CD4-positive, alpha-beta T cell treated with Interleukin-1 beta for 1 hour (primary cell): Measurements from ENCODE around the gene BMPR1A.
"Not testable (repeated sequence)": the region's sequence is repeated elsewhere in the genome, so short reads cannot be mapped to it uniquely, and the experiment has no call there.

ENCODE experiments used
- DNase-seq, 2 donors: peaks; one replicate each; pipeline ENCODE4 v3.0.0-alpha.2; 2020 to 2022

BMPR1A gene

DNA sequence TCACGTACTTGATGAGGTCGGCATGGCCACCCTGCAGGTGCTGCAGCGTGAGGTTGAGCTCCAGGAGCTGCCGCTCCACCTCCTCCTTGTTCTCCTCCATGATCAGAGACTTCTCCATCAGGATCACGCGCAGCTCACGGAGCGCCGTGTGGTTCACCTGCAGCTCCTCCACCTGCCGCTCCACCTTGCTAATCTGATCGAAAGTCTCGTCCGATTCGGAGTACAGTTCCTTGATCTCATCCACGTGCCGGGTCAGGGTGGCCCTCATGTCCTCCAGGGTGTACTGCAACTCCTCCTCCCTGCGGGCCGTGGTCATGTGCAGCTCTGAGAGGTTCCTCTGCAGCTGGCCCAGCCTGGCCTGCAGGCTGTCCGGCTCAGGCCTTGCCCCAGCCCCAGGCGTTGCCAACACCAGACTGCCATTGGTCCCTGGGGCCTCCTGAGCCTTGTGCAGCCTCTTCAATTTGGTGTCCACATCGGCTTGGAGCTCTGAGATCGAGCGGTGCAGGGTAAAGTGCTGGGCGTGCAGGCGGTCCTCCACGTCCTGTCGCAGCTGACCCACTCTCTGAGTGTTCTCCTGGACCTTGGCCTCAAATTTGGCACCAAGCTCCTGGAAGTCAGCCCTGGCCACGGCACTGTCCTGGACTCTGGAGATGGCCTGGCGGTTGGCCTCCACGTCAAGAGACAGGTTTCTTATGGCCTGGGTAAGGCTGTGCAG lies 187.1 kb downstream of the BMPR1A start:
- DNase-seq: no peak

DNA sequence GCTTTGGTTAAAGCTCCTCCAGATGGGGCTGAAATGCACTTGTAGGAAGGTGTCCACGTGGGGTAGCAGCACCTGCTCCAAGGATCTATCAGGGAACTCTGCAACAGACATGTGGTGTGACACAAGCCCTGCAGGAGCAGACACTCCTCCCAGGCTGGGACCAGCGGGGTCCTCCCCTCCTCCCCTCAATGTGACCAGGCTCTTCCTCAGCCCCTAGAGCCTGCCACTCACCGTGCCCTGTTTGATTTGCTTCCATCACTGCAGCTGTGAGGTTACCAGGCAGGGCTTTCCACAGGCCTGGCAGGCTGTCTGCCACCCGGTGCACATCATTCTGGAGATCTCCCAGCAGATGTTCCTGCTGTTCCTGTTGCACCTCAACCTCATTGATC lies 187.6 kb downstream of the BMPR1A start:
- DNase-seq: no peak

DNA sequence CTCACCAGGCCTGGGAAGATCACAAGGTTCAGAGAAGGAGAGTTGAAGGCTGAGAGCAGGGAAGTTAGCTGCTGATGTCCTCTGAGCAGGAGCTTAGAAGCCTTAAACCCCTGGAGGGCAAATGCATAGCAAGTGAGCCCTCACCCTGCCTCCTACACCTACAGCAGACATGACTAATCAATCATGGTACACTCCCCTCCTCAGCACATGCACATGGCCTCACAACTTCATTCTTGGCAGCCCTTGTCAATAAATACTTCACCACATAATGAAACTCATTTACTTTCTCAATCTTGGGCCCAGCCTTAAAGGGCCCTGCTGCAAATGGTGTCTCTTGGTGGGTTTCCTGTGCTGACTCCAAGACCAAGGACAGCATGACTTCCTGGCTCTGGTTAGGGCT lies 188.1 kb downstream of the BMPR1A start:
- no peak for DNase-seq

DNA sequence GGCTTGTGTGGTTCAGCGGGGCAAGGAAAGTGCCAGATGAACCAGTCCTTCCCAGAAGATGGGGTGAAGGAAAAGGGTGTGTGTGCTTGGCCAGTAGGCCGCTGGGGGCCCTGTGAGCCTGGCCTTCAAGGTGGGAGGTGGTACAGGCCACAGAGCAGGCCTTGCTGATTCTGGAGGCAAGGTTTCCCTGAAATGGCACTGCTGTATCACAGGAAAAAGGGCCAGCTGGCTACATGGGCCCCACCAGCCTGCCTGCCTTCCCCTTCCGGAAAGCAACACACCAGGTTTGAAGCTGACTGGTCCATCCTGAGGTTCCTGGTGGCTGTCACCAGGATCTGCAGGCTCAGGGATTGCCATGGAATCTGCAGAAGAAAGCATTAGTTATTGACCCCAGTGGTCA lies 188.5 kb downstream of the BMPR1A start:
- no peak for DNase-seq

DNA sequence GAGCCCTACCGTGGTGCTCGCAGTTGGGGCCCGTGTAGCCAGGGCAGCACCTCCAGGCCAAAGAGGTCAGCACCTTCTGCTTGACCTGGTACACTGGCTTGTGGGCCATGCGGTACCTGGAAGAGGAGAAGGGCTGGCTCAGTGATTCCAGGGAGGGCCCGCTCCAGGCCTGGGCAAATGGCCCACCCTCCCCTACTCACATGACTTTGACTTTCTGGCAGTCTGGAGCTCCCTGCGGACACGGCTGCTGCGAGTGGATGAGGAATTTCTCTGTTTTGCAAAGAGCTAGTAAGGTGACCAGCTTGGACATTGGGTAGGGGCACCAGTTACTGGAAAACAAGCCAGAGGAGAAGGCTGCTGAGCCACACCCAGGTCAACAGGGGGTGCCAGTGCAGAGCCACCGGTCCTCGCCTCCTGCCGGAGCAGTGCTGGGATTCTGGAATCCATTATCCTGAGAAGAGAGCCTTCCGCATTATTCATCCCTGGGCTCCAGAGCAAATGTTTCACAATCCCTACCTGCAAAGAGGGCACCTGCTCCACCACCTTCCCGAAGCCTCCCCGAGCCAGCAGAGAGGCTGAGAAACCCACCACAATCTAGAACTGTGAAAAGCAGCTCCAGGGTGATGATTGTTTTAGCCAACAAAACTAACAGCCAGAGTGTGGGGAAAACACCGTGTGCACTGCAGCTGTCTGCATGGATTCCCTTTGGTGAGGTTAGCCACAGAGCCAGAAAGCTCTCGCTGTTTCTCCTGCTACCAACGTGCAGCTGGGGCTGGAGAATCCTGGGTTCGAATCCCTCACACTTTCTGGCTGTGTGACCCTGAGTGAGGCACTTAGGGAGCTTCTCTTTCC lies 189.2 kb downstream of the BMPR1A start:
- no peak for DNase-seq

DNA sequence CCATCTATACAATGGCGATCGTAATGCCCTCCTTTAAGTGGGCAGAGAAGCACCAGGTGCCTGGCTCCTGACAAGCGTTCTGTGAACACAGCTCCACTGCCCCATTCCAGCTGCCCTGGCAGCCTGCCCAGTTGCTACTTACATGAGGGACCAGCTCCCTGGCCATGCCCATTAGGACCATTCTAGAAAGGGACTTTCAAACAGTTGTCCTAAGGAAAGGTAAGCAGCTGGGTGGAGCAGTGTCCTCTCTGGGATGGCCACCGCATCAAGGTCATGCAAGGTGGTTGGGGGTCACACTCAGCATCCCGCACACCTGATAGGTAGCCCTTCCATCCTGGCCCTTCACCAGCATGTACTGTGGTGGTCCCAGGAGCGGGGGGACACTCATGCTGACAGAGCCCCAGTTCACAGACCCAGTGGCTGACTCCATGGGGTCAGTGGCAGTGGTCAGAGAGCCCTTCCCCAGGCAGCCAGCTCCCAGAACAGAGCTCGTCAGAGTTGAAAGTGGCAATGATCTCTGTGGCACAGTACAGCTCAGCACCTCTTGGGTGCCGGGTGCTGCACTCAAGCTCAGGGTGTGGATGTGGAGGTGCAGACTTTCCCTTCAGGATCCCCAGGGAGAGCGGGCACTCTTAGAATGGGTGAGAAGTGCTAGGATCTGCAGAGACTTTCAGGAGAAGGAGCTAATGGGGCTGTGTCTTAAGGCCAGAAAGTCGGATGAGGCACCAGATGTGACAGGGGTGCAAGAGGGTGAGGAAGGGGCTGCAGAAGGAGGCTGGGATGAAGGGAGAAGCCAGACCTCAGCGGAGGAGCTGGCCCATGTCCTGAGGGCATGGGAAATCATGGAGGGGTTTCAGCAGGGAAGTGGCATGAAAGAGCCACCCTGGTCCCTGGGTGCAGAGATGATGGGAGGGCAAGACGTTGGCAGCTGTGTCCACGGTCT lies 190.1 kb downstream of the BMPR1A start:
- DNase-seq: no peak

DNA sequence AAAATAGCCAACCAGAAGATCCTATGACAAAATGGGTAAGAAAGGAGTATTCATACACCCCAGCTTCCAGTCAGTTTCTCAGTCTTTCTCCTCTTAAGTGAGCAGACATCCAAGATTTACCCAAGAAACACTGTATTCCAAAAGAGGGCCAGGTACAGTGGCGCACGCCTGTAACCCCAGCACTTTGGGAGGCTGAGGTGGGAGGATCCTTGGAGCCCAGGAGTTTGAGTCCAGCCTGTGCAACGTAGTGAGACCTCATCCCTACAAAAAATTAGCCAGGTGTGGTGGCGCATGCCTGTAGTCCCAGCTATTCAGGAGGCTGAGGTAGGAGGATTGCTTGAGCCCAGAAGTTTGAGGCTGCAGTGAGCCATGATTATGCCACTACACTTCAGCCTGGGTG lies 191.4 kb downstream of the BMPR1A start:
- not testable (repeated sequence) for DNase-seq

DNA sequence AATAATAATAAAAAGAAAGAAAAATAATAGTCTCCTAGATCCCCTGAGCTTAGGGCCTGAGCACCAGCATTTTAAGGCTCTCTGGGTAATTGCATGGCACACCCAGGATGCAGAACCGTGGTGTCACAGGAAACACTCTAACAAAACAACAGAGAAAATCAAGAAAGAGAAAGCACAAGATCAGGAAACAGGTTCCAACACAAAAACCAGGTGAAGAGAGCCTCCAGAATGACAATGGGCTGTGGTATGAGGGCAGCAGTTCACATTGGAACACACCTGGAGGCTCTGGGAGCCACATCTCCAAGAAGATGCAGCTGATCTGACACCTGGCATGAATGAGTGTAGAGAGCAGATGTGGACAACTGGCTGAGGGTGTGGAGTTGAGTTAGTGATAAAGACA lies 193.9 kb downstream of the BMPR1A start:
- peak in 1 of 2 donors; percentile 18 for DNase-seq

DNA sequence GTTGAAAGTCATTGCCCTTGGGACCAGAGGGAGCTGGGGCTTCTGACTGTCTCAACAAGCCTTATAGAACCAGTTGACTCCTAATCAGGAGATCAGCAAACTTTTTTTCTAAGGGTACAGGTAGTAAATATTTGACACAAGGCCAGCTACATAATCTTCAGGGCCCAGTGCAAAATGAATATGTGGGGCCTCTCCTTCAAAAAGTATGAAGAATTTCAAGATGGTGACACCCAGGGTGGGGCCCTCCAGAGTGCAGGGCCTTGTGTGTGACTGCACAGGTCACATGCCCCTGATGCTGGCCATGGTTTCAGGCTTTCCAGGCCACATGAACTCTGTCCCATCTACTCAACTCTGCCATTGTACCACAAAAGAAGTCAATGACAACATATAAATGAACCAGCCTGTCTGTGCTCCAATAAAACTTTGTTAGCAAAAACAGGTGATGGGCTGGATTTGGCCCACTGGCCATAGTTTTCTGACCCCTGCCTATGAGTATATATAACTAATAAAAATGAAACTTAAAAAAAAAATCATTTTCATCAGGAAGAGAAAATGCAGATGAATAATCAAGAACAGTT lies 194.9 kb downstream of the BMPR1A start:
- no peak for DNase-seq

DNA sequence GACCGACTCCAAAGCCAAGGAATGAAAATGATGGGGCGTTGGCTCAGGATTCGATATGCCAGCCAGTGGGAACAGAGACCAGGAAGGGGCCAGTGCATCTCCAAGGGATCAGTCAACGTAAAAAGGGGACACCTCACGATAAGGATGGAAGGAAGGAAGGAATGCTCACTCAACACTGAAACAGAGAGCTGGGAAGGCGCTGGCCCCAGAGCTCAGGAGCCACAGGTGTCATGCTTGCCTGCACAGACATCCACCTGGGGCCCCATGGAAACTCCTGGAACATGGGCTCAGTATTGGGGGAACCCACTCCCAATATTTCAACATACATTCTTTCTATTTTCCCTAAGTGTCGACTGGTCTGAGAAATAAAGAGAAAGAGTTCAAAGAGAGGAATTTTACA lies 195.7 kb downstream of the BMPR1A start:
- DNase-seq: no peak

DNA sequence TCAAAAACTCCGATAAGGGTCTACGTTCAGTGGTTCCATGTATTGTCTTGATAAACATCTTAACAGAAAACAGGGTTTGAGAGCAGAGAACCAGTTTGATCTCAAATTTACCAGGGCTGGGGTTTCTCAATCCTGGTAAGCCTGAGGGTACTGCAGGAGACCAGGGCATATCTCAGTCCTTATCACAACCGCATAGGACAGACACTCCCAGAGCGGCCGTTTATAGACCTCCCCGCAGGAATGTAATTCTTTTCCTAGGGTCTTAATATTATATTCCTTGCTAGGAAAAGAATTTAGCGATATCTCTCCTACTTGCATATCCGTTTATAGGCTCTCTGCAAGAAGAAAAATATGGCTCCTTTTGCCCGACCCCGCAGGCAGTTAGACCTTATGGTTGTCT lies 196.3 kb downstream of the BMPR1A start:
- DNase-seq: not testable (repeated sequence)

DNA sequence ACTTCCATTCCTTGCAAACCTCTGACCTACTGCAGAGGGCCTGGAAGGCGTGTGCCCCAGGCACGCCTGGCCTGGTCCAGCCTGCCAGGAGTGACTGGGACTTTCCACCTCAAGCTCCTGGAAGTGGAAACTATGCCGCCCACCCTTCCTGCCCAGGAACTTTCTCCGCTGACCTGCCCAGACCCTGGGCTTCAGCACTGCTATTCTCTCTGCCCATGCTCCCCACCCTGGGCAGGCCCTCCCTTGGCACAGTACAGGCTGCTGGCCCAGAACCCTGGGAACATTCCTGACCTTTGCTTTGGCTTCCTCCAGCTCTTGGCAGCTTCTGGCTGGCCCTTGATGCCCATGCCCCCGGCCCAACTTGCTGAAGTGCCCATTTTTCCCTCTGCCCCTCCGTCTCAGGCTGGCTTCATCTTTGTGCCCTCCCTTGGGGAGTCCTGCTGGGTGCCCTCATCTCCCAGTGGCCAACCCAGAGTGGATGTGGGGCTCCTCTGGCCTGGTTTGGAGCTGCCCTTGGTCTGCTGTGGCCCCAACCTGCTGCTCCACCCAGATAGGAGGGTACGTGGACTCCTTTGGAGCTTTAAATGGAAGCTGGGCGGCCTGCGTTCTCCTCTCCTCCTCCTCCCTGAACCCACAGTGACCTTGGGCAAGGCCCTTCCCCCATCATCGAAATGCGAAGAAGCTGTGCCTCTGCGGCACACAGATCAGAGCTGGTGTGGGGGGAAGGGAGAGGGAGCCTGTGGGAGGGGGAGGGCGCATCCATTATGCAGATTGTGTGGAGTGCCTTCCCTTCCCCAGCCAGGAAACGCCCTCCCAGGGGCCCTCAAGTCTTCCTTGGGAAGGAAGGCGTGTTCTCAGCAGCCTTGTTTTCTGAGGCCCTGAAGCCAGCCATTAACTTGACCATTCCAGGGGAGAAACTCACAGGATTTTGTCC lies 197.6 kb downstream of the BMPR1A start:
- no peak for DNase-seq

DNA sequence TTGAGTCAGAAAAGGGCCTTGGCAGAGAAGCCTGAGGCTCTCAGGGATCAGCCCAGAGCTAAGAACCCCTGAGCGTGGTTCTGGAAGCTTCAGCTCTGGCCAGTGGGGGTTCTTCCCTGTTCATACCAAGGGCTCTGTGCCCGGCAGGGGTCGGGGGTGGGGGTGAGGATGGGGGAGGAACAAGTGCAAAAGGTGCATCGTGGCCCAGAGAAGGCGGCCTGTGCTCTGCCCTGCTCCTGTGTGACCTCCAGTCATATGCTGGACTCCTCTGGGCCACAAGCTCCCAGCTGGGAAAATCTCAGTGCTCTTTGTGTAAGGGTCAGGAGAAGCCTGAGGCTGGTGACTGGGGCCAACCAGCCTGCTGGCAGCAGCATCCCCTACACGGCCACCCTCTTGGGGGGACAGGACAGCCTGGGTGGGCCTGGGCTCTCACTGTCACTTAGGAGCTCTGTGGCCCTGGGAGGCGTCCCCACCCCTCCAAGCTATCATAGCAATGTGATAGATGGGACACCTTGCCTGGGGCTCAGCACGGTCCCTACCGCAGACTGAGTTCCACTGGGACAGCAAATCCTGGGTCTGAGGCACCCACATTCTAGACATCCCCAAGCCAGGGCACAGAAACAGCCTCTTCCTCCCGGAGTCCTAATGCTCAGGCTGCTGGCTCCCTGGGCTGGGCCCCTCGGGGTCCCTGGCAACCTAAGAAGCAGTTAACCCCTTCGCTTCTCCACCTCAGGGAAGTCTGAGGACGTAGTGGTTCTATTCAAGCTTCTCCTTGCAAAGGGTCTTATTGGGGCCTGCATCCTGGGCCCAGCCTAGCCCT lies 198.5 kb downstream of the BMPR1A start:
- no peak for DNase-seq

DNA sequence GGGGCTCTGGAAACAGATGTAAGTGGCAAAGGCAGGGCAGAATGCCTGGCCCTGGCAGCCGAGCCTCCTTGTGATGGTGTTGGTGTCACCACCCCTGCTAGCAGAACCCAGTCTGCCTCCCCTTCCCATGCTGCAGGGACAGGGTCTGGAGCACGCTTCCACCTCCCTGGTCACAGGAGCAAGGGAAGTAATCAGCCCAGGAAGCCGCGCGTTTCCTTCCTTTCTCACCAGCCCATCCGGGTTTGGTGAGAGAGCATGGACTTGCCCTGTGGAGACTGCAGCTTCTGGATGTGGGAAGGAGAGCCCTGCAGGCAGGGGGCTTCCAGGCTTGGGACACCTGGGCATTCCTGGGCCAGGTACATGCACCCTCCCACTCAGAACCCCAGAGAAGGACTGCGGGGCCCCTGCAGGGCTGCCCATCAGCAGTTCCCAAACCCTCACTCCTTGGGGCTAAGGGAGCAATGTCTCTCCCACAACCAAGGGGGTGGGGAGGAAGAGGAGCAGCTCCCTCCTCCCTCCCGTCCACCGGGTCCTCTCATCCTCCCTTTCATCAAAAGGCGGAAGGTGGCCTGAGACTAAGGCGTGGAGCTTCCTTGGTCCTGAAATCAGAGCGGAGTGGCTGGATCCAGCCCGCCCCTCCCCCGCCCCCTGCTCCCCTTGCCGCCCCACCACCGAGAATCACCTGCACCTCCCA lies 199.2 kb downstream of the BMPR1A start:
- no peak for DNase-seq

DNA sequence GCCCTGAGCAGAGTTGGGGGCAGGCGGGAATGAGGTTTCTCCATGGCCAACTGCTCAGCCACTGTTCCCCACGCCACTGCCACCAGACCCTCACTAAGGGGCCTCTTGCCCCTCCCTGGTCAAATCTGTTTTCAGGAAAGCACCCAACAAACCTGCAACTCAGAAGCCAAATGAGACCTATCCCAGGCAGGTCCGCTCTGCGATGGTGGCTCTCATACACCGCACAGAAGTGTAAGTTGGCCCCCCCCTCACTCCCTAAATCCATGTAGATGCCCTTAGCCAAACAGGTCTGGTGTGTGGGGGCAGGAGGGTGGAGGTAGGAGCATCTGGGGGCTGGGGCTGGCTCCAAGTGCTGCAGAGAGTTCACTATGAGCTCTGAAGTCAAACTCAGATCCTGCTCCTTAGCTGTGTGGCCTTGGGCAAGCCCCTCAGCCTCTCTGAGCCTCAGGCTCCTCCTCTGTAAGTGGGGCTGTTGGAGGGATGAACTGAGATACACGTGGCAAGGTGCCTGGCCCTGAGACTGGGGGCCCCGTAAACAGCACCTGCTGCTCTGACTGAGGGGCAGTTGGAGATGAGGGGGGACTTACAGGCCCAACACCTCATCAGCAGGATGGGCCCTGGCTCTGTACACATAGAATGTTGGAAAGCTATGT lies 199.9 kb downstream of the BMPR1A start:
- DNase-seq: no peak

DNA sequence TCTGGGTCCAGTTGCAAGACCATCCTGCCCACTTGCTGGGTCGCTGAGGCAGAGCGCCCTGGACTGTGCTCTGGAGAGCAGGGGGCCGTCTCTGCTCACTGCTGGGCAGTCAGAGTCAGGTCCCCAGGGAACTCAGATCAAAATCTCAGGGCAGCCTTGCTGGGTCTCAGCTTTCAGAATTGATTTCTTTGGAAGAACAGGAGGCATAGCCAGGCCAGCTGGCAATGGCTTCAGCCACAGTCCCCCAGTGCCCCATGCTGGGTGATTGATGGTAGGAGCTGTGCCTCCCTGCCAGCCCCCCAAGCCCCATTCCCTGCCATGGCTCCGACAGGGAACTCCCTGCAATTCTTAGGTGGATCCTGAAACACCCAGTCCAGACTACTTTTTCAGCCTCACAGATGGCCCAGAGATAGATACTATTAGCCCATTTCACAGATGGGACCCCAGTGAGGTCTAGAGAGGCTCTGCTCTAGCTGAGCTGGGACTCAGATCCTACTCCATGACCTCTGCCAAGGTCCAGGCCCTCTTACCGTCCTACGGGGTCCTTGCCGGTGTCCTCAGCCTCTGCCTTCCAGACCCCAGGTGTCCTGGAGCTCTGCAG lies 200.5 kb downstream of the BMPR1A start:
- no peak for DNase-seq

DNA sequence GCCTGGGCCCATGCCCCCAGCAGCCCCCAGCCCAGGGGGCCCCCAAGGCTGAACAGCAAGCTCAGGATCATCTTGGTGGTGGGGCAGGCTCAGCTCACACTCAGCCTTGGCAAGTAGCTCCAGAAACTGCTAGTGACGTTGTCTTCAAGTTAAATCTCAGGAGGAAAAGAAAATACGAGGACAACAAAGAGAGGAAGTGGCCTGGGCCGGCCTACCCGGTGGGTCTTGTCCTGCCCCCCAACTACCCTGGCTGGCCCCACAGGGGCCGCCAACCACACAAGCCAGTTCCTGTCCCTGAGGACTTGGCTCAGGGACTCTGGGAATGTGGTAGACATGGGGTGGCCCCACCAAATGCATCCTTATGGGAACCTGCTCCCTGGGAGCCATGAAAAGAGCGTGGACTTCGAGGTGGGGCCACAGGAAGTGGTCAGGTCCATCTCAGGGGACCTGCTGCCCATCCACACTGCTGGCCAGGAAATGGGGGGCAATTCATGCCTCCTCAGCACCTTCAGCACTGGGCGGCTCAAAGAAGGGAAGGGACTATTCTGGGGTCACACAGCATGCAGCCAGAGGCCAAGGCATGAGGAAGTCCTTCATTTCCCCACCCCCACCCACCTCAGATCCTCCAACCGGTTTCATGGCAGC lies 201.2 kb downstream of the BMPR1A start, which contains the start of gene MMRN2:
TSS of gene MMRN2 (minus strand) at position 145 of the 645 bp plus-strand sequence. CDS start at position 71, 74 bp downstream.
- no peak for DNase-seq

DNA sequence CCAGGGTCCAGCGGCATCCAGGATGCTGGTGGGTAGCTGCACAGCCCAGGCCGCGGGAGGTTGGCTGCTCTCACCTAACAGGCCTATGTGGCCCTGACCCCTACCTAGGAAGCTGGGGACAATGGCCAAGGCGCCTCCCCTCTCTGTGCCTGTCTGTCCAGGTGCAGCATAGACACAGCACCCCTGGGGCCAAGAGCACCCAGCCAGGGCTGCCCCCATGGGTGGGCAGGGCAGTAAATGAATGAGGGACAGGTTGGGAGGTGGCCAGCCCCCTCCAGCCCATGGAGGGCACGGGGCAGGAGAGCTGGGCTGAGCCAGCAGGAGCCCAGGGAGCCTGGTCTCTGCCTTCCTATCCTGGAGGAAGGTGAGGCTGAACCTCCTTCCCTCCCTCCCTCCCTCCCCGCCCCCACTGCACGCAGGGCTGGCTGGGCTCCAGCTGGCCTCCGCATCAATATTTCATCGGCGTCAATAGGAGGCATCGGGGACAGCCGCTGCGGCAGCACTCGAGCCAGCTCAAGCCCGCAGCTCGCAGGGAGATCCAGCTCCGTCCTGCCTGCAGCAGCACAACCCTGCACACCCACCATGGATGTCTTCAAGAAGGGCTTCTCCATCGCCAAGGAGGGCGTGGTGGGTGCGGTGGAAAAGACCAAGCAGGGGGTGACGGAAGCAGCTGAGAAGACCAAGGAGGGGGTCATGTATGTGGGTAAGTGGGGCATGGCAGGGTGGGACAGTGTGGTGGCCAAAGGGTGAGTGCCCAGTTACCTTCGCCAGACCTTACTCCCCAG lies 201.9 kb downstream of the BMPR1A start, which contains the start of gene SNCG:
TSS of gene SNCG (plus strand) at position 484 of the 785 bp plus-strand sequence. CDS start at position 583, 99 bp downstream.
- DNase-seq: no peak
